ENCODE results near the gene NPHP4. TPM values are rescaled to one million over a fixed set of nuclear protein-coding genes. Genes with fewer than 3 reads are reported as not detected.

Gene NPHP4
- total and polyA plus RNA-seq, 2 donors (not counting 3 experiments of a cell fraction or from before 2014, with no cell fraction given), result 4.4 to 11.7 TPM

DNA sequence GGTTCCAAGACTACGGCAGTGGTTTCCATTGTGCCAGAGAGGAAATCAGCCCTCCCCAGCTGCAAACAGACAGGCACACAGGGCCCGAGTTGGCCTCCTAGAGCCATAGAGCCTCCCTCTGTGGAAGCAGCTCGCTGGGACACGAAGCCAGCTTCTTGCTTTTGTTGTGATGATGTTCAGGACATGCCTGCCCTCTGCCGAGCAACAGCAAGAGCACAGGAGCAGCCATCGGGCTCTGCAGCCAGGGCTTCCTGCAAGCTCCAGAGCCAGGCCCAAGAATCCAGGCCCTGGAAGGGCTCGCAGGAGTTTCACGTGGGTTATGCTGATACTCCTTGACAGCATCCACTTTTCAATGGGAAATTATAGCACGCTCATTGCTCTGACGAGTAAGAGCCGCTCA is 18.5 kb downstream of the NPHP4 start:
- TF ChIP-seq FOS (IDR thresholded peaks at IDR 0.05; ENCODE audit: borderline replicate concordance, insufficient read depth, low read length), result no peak
- no peak for TF ChIP-seq GATA2 (IDR thresholded peaks at IDR 0.05; ENCODE audit: insufficient read depth, insufficient read length, low read depth, low read length)
- no peak for TF ChIP-seq EZH2 (IDR thresholded peaks at IDR 0.05; ENCODE audit: borderline replicate concordance, low read depth, low read length, severe bottlenecking)
- TF ChIP-seq POLR2AphosphoS5 (IDR thresholded peaks at IDR 0.05; ENCODE audit: insufficient read depth, low read depth, low read length), result no peak
- TF ChIP-seq POLR2A (IDR thresholded peaks at IDR 0.05; ENCODE audit: low read depth, low read length), result no peak
- TF ChIP-seq JUN (IDR thresholded peaks at IDR 0.05; ENCODE audit: borderline replicate concordance, insufficient read depth, insufficient read length, low read depth), result no peak
- H3K9me1 ChIP-seq (replicated peaks; ENCODE audit: control insufficient read depth, extremely low read depth, insufficient read depth, low read length), result no peaks in the 10 kb centered on the region
- no peak overlapping the region for H3K4me2 ChIP-seq (ENCODE audit: insufficient read depth, low read length)
- no peaks in the 10 kb centered on the region for H3K4me1 ChIP-seq (ENCODE audit: control insufficient read depth, extremely low read depth, insufficient read depth, low read length)
- DNase-seq (ENCODE audit: low read depth, low spot score), result no peak
- no peaks in the 10 kb centered on the region for H3K27me3 ChIP-seq (ENCODE audit: control insufficient read depth in 2 of 2, insufficient read depth in 2 of 2, low read length in 2 of 2)
- no peak overlapping the region for H3K9ac ChIP-seq (replicated peaks; ENCODE audit: extremely low read depth, insufficient read depth, low read length)
- peaks cover 0 to 2% of the 10 kb centered on the region in 2 experiments for H3K36me3 ChIP-seq (ENCODE audit: control insufficient read depth in 2 of 2, extremely low read depth in 1 of 2, insufficient read depth in 2 of 2, low read length in 2 of 2)
- H3K9me3 ChIP-seq (replicated peaks; ENCODE audit: control insufficient read depth, insufficient read depth, low read length), result no peaks in the 10 kb centered on the region
- dilution Hi-C loops (cut with MboI; ENCODE audit: extremely low pct_ligation_motif_present, low sequenced_read_pairs) (no loop called here), intact Hi-C loops (cut with micrococcal nuclease) (no loop called here)
- H2AFZ ChIP-seq (ENCODE audit: low read depth, low read length), result no peak overlapping the region
- BruUV-seq (replicated peaks), result no TSS peak
- CTCF ChIA-PET, result interaction anchor here (0.8 to 4.6 kb wide), 3 partner anchors 17 to 464 kb away, joined by 3 to 69 read pairs (median 3); no protein-coding TSS in a partner anchor
- H3K4me3 ChIP-seq (replicated peaks in 1 of 3; ENCODE audit: insufficient read depth in 1 of 3, low read depth in 1 of 3, low read length in 3 of 3), result no peak overlapping the region
- H4K20me1 ChIP-seq (replicated peaks; ENCODE audit: control insufficient read depth, extremely low read depth, insufficient read depth, low read length), result no peaks in the 10 kb centered on the region
- H3K27ac ChIP-seq (ENCODE audit: insufficient read depth, low read depth, low read length), result no peak overlapping the region
- no peak for FAIRE-seq
- H3K79me2 ChIP-seq (ENCODE audit: control insufficient read depth, insufficient read depth, low read length), result no peaks in the 10 kb centered on the region
- POLR2A ChIA-PET, result no interaction called here

DNA sequence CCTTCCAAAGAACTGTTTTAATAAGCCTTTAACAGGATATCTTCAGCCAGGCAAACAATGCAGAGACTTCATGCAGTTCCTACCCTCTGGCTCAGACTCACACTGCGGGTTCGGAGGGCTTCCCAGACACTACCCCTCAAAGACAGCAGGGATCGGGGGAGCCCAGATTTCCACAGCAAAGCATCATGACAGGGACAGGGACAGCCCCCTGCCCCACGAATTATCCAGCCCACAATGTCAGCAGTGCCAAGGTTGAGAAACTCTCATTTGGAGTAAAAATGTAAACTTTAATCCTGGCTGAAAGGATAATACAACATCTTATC is 20.1 kb downstream of the NPHP4 start:
- Histone ChIP-seq H3K27me3 (ENCODE audit: control insufficient read depth in 2 of 2, insufficient read depth in 2 of 2, low read length in 2 of 2) (no peaks in the 10 kb centered on the region), H2AFZ (ENCODE audit: low read depth, low read length) (no peak overlapping the region), H3K9me3 (replicated peaks; ENCODE audit: control insufficient read depth, insufficient read depth, low read length) (no peaks in the 10 kb centered on the region), H3K4me1 (ENCODE audit: control insufficient read depth, extremely low read depth, insufficient read depth, low read length) (no peaks in the 10 kb centered on the region), H3K4me2 (ENCODE audit: insufficient read depth, low read length) (no peak overlapping the region), H3K9me1 (replicated peaks; ENCODE audit: control insufficient read depth, extremely low read depth, insufficient read depth, low read length) (no peaks in the 10 kb centered on the region), H3K4me3 (replicated peaks in 1 of 3; ENCODE audit: insufficient read depth in 1 of 3, low read depth in 1 of 3, low read length in 3 of 3) (no peak overlapping the region), H3K27ac (ENCODE audit: insufficient read depth, low read depth, low read length) (no peak overlapping the region), H4K20me1 (replicated peaks; ENCODE audit: control insufficient read depth, extremely low read depth, insufficient read depth, low read length) (no peaks in the 10 kb centered on the region), H3K79me2 (ENCODE audit: control insufficient read depth, insufficient read depth, low read length) (no peaks in the 10 kb centered on the region), H3K36me3 (ENCODE audit: control insufficient read depth in 2 of 2, extremely low read depth in 1 of 2, insufficient read depth in 2 of 2, low read length in 2 of 2) (peaks cover 0 to 2% of the 10 kb centered on the region in 2 experiments), H3K9ac (replicated peaks; ENCODE audit: extremely low read depth, insufficient read depth, low read length) (no peak overlapping the region)
- TF ChIP-seq, protein P1, sequence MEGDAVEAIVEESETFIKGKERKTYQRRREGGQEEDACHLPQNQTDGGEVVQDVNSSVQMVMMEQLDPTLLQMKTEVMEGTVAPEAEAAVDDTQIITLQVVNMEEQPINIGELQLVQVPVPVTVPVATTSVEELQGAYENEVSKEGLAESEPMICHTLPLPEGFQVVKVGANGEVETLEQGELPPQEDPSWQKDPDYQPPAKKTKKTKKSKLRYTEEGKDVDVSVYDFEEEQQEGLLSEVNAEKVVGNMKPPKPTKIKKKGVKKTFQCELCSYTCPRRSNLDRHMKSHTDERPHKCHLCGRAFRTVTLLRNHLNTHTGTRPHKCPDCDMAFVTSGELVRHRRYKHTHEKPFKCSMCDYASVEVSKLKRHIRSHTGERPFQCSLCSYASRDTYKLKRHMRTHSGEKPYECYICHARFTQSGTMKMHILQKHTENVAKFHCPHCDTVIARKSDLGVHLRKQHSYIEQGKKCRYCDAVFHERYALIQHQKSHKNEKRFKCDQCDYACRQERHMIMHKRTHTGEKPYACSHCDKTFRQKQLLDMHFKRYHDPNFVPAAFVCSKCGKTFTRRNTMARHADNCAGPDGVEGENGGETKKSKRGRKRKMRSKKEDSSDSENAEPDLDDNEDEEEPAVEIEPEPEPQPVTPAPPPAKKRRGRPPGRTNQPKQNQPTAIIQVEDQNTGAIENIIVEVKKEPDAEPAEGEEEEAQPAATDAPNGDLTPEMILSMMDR (IDR thresholded peaks at IDR 0.05; ENCODE audit: extremely low read depth in 1 of 2, insufficient read depth in 1 of 2, low read depth in 1 of 2, low read length in 2 of 2), result no peak
- TF ChIP-seq GATA2 (IDR thresholded peaks at IDR 0.05; ENCODE audit: insufficient read depth, insufficient read length, low read depth, low read length) (no peak), FOS (IDR thresholded peaks at IDR 0.05; ENCODE audit: borderline replicate concordance, insufficient read depth, low read length) (no peak), POLR2AphosphoS5 (IDR thresholded peaks at IDR 0.05; ENCODE audit: insufficient read depth, low read depth, low read length) (no peak)
- ChIA-PET POLR2A (interaction anchor here (0.7 kb wide), 1 partner anchor 1241 kb away, joined by 3 read pairs; no protein-coding TSS in a partner anchor), CTCF (interaction anchor here (0.8 to 4.6 kb wide), 2 partner anchors 10 to 462 kb away, joined by 3 to 69 read pairs; no protein-coding TSS in a partner anchor)
- FAIRE-seq, result no peak
- DNase-seq (ENCODE audit: low read depth, low spot score), result no peak
- intact Hi-C loops (cut with micrococcal nuclease), result no loop called here
- dilution Hi-C loops (cut with MboI; ENCODE audit: extremely low pct_ligation_motif_present, low sequenced_read_pairs), result no loop called here
- no TSS peak for BruUV-seq (replicated peaks)

Measured in endothelial cell of umbilical vein (primary cell).